GM13977 (cell line): ENCODE results near the gene IL4R.

Source experiments
- DNase-seq: peaks from one replicate; pipeline ENCODE4 v3.0.0; 2012; ENCODE audit warnings: low spot score
- in situ Hi-C: fragments of 300-500 bp; cut with MboI; formaldehyde crosslinking; loops from one replicate; pipeline ENCODE4 v1.12.0; 2022; ENCODE audit warnings: low sequenced_read_pairs, low pct_unique_long_range_greater_than_20kb, mixed read lengths, inconsistent platforms; ENCODE audit not compliant: unreplicated experiment
- TF ChIP-seq, protein P1 (sequence below): IDR thresholded peaks from 2 replicates; pipeline ENCODE4 v1.5.1; 2012; ENCODE audit warnings: mild to moderate bottlenecking, control low read depth; ENCODE audit not compliant: insufficient read depth; ENCODE audit errors: extremely low read depth, missing control alignments

IL4R gene

DNA sequence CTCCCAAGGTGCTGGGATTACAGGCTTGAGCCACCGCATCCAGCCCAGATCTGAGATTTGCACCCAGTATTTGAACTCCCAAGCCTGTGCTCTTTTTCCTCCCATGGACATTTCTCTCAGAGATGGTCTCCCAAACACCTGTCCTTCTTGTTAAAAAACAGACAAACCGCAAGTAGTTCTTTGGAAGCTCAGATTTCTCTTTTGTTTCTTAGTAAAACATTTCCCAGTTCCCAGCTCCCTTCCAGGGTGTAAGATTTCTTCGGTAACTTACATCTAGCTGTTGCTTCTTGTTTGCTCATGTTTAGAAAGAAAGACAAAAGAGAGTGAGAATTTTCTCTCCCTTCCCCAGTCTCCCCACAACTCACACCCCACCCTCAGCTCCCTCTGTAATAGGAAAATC, 36.2 kb downstream of the IL4R start:
- TF ChIP-seq, protein P1, sequence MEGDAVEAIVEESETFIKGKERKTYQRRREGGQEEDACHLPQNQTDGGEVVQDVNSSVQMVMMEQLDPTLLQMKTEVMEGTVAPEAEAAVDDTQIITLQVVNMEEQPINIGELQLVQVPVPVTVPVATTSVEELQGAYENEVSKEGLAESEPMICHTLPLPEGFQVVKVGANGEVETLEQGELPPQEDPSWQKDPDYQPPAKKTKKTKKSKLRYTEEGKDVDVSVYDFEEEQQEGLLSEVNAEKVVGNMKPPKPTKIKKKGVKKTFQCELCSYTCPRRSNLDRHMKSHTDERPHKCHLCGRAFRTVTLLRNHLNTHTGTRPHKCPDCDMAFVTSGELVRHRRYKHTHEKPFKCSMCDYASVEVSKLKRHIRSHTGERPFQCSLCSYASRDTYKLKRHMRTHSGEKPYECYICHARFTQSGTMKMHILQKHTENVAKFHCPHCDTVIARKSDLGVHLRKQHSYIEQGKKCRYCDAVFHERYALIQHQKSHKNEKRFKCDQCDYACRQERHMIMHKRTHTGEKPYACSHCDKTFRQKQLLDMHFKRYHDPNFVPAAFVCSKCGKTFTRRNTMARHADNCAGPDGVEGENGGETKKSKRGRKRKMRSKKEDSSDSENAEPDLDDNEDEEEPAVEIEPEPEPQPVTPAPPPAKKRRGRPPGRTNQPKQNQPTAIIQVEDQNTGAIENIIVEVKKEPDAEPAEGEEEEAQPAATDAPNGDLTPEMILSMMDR = no peak
- in situ Hi-C loops = no loop called here
- no peak for DNase-seq

- TF ChIP-seq, protein P1 = no peak
- DNase-seq = no peak
- in situ Hi-C loops = no loop called here
Measured at GRCh38 chr16:27351989-27352388, 38.2 kb downstream of the IL4R start.

DNA sequence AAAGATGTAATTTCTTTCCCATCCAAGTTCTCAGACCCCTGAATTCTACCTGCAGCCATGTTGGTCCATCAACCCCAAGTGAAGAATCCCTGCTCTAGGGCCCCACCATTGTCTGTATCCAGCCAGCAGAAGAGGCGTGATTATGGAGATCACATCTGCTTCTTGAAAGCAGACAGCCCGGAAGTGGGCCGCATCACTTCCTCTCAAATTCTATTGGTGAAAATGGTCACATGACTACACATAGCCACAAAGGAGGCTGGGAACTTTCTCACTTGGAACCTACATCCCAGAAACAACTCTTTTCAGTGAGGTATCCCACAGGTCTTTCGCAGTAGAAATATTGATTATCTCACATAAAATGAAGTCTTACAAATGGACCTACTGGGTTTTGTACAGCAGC, 40.1 kb downstream of the IL4R start:
- in situ Hi-C loops = no loop called here
- DNase-seq = no peak
- TF ChIP-seq, protein P1 = no peak

- TF ChIP-seq, protein P1 = peak; percentile 56
- no peak for DNase-seq
- in situ Hi-C loops = no loop called here
Measured at GRCh38 chr16:27355610-27356009, 41.8 kb downstream of the IL4R start.

GRCh38 chr16:27356794-27357193, 43.0 kb downstream of the IL4R start:
- in situ Hi-C loops = no loop called here
- DNase-seq = no peak
- TF ChIP-seq, protein P1 = no peak

GRCh38 chr16:27359051-27359450, 45.3 kb downstream of the IL4R start:
- no peak for DNase-seq
- TF ChIP-seq, protein P1 = no peak
- in situ Hi-C loops = no loop called here

DNA sequence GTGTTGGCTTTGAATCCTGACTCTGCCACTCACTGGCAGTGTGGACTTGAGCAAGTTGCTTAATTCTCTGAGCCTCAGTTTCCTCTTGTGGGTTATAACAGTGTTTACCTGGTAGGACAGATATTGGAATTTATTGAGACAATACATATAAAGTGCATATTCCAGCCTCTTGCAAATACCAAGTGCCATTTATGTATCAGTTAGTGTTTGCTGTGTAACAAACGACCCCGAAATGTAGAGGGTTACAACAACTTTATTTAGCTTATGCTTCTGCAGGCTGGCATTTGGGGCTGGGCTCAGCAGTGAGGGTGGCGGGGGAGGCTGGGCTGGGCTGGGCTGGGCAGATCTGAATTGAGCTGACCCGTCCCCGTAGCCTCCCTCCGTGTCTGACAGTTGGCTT, 45.8 kb downstream of the IL4R start:
- in situ Hi-C loops = no loop called here
- TF ChIP-seq, protein P1 = no peak
- no peak for DNase-seq
